IMR-90 (cell line): ENCODE results near the gene PRC1. TPM values are rescaled to one million over a fixed set of nuclear protein-coding genes. Genes with fewer than 3 reads are reported as not detected.

Experiments used
- ATAC-seq: fragments of 200-7000 bp; cut with Tn5 transposase; 2 replicates; pipeline ENCODE4 v1.9.1; 2020; ENCODE audit warnings: low read depth, mild to moderate bottlenecking, moderate library complexity
- BruUV-seq: library from RNA; stranded (reverse); fragments of 400-500 nt; replicated peaks from 2 replicates; lab custom pipeline; 2021; lab: Mats Ljungman, UMichigan
- CTCF ChIA-PET: fragments of 300-600 bp; formaldehyde crosslinking; extraction: SDS; loops from one replicate; lab custom pipeline; 2021; ENCODE audit warnings: antibody characterized with exemption; lab: Yijun Ruan, JAX
- POLR2A ChIA-PET: fragments of 300-600 bp; sonication (Branson Sonifier 250); formaldehyde crosslinking; loops from one replicate; lab custom pipeline; 2022; ENCODE audit warnings: antibody characterized with exemption; ENCODE audit not compliant: unreplicated experiment; lab: Charles Lee
- DNase-seq: peaks from one replicate; pipeline ENCODE4 v3.0.0; 2013
- H2AFZ ChIP-seq: replicated peaks from 2 replicates; pipeline ENCODE3; 2013; ENCODE audit warnings: low read length, mild to moderate bottlenecking; ENCODE audit not compliant: poor library complexity
- H2AK5ac ChIP-seq: 2 replicates; pipeline ENCODE4 v1.6.1; 2013; ENCODE audit warnings: low read depth, low read length, inconsistent platforms
- H2AK9ac ChIP-seq: replicated peaks from 2 replicates; pipeline ENCODE3; 2013; ENCODE audit warnings: mild to moderate bottlenecking, low read depth, low read length, moderate library complexity; ENCODE audit not compliant: poor library complexity
- H2BK120ac ChIP-seq: 2 replicates; pipeline ENCODE4 v1.6.1; 2013; ENCODE audit warnings: low read depth, low read length, inconsistent platforms
- H2BK15ac ChIP-seq: 3 replicates; pipeline ENCODE4 v1.6.1; 2013; ENCODE audit warnings: low read depth, low read length, inconsistent platforms
- H2BK20ac ChIP-seq: 2 replicates; pipeline ENCODE4 v1.6.1; 2013; ENCODE audit warnings: low read depth, mild to moderate bottlenecking, inconsistent platforms, low read length, moderate library complexity
- H2BK5ac ChIP-seq: 2 replicates; pipeline ENCODE4 v1.6.1; 2013; ENCODE audit warnings: mild to moderate bottlenecking, low read depth, low read length, inconsistent platforms; ENCODE audit not compliant: poor library complexity, severe bottlenecking
- H3K14ac ChIP-seq: replicated peaks from 2 replicates; pipeline ENCODE4 v1.6.1; 2013; ENCODE audit warnings: low read depth, low read length, inconsistent platforms
- H3K18ac ChIP-seq: 2 replicates; pipeline ENCODE4 v1.6.1; 2013; ENCODE audit warnings: low read depth, low read length, control low read depth
- H3K23ac ChIP-seq: 2 replicates; pipeline ENCODE4 v1.6.1; 2013; ENCODE audit warnings: low read depth, low read length, inconsistent platforms
- H3K27ac ChIP-seq: 2 replicates; pipeline ENCODE4 v1.5.1; 2013; ENCODE audit warnings: mild to moderate bottlenecking, control low read depth, low read length; ENCODE audit not compliant: insufficient read depth
- H3K27me3 ChIP-seq: 2 replicates; pipeline ENCODE4 v1.6.1; 2013; ENCODE audit warnings: low read length; ENCODE audit not compliant: control insufficient read depth, insufficient read depth
- H3K36me3 ChIP-seq: 2 replicates; pipeline ENCODE4 v1.6.1; 2013; ENCODE audit warnings: low read length, mixed read lengths; ENCODE audit not compliant: control insufficient read depth, insufficient read depth
- H3K4ac ChIP-seq: 2 replicates; pipeline ENCODE4 v1.6.1; 2013; ENCODE audit warnings: low read depth, low read length, inconsistent platforms
- H3K4me1 ChIP-seq: 2 replicates; pipeline ENCODE4 v1.6.1; 2013; ENCODE audit warnings: low read length, mixed read lengths; ENCODE audit not compliant: control insufficient read depth, insufficient read depth
- H3K4me2 ChIP-seq: 2 replicates; pipeline ENCODE4 v1.6.1; 2013; ENCODE audit warnings: low read depth, mild to moderate bottlenecking, control low read depth, low read length, moderate library complexity
- H3K4me3 ChIP-seq: 2 replicates; pipeline ENCODE4 v1.5.1; 2013; ENCODE audit warnings: low read depth, mild to moderate bottlenecking, control low read depth, low read length, moderate library complexity; ENCODE audit not compliant: insufficient read depth
- H3K56ac ChIP-seq: 2 replicates; pipeline ENCODE4 v1.6.1; 2013; ENCODE audit warnings: low read length, inconsistent platforms; ENCODE audit not compliant: insufficient read depth; ENCODE audit errors: extremely low read depth
- H3K79me1 ChIP-seq, 2 experiments: 2 replicates each; pipeline ENCODE4 v1.6.1; 2013; ENCODE audit warnings: low read length in 2 of 2, inconsistent platforms in 1 of 2, low read depth in 1 of 2
- H3K9ac ChIP-seq: 2 replicates; pipeline ENCODE4 v1.6.1; 2013; ENCODE audit warnings: low read depth, low read length, control low read depth
- H3K9me1 ChIP-seq: 2 replicates; pipeline ENCODE4 v1.6.1; 2013; ENCODE audit warnings: low read length, inconsistent platforms; ENCODE audit not compliant: insufficient read depth
- H3K9me3 ChIP-seq: 2 replicates; pipeline ENCODE4 v1.6.1; 2013; ENCODE audit warnings: low read length; ENCODE audit not compliant: control insufficient read depth, insufficient read depth
- H4K20me1 ChIP-seq: 2 replicates; pipeline ENCODE4 v1.6.1; 2013; ENCODE audit warnings: low read length, inconsistent platforms; ENCODE audit not compliant: insufficient read depth
- H4K5ac ChIP-seq: 2 replicates; pipeline ENCODE4 v1.6.1; 2013; ENCODE audit warnings: mild to moderate bottlenecking, low read depth, low read length, control low read depth
- H4K8ac ChIP-seq, 2 experiments: 2 replicates each; pipeline ENCODE4 v1.6.1; 2013; ENCODE audit warnings: low read depth in 2 of 2, low read length in 2 of 2, control low read depth in 1 of 2, inconsistent platforms in 1 of 2
- H4K91ac ChIP-seq: 2 replicates; pipeline ENCODE4 v1.6.1; 2013; ENCODE audit warnings: low read depth, low read length, inconsistent platforms; ENCODE audit not compliant: insufficient read depth
- CEBPB ChIP-seq: IDR thresholded peaks from 2 replicates; pipeline ENCODE4 v1.6.1; 2012; ENCODE audit warnings: low read depth, low read length, improper control_type of control experiment
- CHD1 ChIP-seq: IDR thresholded peaks from 2 replicates; pipeline ENCODE4 v1.6.1; 2012; ENCODE audit warnings: low read depth, low read length, improper control_type of control experiment
- CTCF ChIP-seq: conservative IDR thresholded peaks from 2 replicates; pipeline ENCODE4 v1.5.1; 2012; ENCODE audit warnings: mild to moderate bottlenecking, low read depth, low read length, improper control_type of control experiment
- ELK1 ChIP-seq: fragments of 150-350 bp; IDR thresholded peaks from 2 replicates; pipeline ENCODE4 v1.6.1; 2016; ENCODE audit warnings: low read depth, mild to moderate bottlenecking, low read length, moderate library complexity, borderline replicate concordance
- MAFK ChIP-seq: IDR thresholded peaks from 2 replicates; pipeline ENCODE4 v1.6.1; 2012; ENCODE audit warnings: low read depth, low read length, improper control_type of control experiment
- MAZ ChIP-seq: IDR thresholded peaks from 2 replicates; pipeline ENCODE4 v1.6.1; 2012; ENCODE audit warnings: low read depth, mild to moderate bottlenecking, low read length, improper control_type of control experiment, moderate library complexity, borderline replicate concordance
- MXI1 ChIP-seq: IDR thresholded peaks from 2 replicates; pipeline ENCODE4 v1.6.1; 2012; ENCODE audit warnings: low read depth, mild to moderate bottlenecking, low read length, moderate library complexity, borderline replicate concordance
- NFE2L2 ChIP-seq: fragments of 150-350 bp; IDR thresholded peaks from 2 replicates; pipeline ENCODE4 v1.6.1; 2016; ENCODE audit warnings: low read depth, mild to moderate bottlenecking, low read length
- POLR2A ChIP-seq: IDR thresholded peaks from 2 replicates; pipeline ENCODE4 v1.6.1; 2012; ENCODE audit warnings: mild to moderate bottlenecking, low read depth, low read length
- RAD21 ChIP-seq: IDR thresholded peaks from 2 replicates; pipeline ENCODE4 v1.6.1; 2012; ENCODE audit warnings: low read length, improper control_type of control experiment
- RFX5 ChIP-seq: IDR thresholded peaks from 2 replicates; pipeline ENCODE4 v1.8.0; 2012; ENCODE audit warnings: low read depth, mild to moderate bottlenecking, low read length, moderate library complexity
- SMC3 ChIP-seq: fragments of 150-350 bp; IDR thresholded peaks from 2 replicates; pipeline ENCODE4 v1.6.1; 2016; ENCODE audit warnings: low read depth, mild to moderate bottlenecking, antibody characterized with exemption, low read length, moderate library complexity
- USF2 ChIP-seq: fragments of 150-350 bp; IDR thresholded peaks from 2 replicates; pipeline ENCODE4 v1.6.1; 2017; ENCODE audit warnings: mild to moderate bottlenecking, antibody characterized with exemption, low read length, low read depth
- WGBS, 2 experiments: methylation state at CpG; one replicate each; pipeline versions ENCODE4 v1.1.5 to v1.1.7; 2013; ENCODE audit warnings: missing lambda C conversion rate in 2 of 2; ENCODE audit not compliant: insufficient read length in 1 of 2; ENCODE audit errors: extremely low coverage in 2 of 2; 5-methylcytosine and 5-hydroxymethylcytosine counted together
- dilution Hi-C: fragments of 300-500 bp; cut with HindIII; formaldehyde crosslinking; loops from one replicate; pipeline ENCODE4 v1.14.3; 2018; ENCODE audit warnings: low sequenced_read_pairs; ENCODE audit not compliant: unreplicated experiment
- in situ Hi-C: fragments of 300-500 bp; cut with MboI; formaldehyde crosslinking; loops from 3 replicates; pipeline ENCODE4 v1.14.3; 2019; ENCODE audit warnings: low sequenced_read_pairs, inconsistent platforms, mixed read lengths
- intact Hi-C: fragments of 100-400 bp; cut with micrococcal nuclease; formaldehyde crosslinking; loops from 2 replicates; pipeline ENCODE4 v1.10.0; 2022
- polyA plus RNA-seq, 3 experiments: library from polyadenylated mRNA; depleted of rRNA; stranded (reverse); fragments of >200 nt; gene quantifications; 2 replicates each; pipeline ENCODE4 v1.2.3, GENCODE V29; 2012; ENCODE audit warnings: low replicate concordance in 1 of 3
- total RNA-seq: library from RNA; depleted of rRNA; stranded (reverse); fragments of >200 nt; gene quantifications from 2 replicates; pipeline ENCODE4 v1.2.3, GENCODE V29; 2012

Gene PRC1
- total and polyA plus RNA-seq, 2 of the 4 experiments (the other 2 are of a cell fraction), result 131 to 148 TPM

- Histone ChIP-seq H3K36me3 (peaks cover 1% of the 10 kb centered on the region; the same call in 1 of the 2 replicates), H3K56ac (no peak within 1 kb of the TSS; the same call in 1 of the 2 replicates), H3K4me1 (peaks cover 11% of the 10 kb centered on the region), H4K91ac (peak within 1 kb of the TSS; percentile 80), H3K4me2 (peak within 1 kb of the TSS; percentile 96), H2BK5ac (peak within 1 kb of the TSS; percentile 7), H3K4me3 (peak within 1 kb of the TSS; percentile 81), H3K18ac (peak within 1 kb of the TSS; percentile 7; the same call in 1 of the 2 replicates), H2AFZ (peak within 1 kb of the TSS; percentile 95), H4K5ac (peak within 1 kb of the TSS; percentile 86), H3K27me3 (no peaks in the 10 kb centered on the region), H3K9ac (peak within 1 kb of the TSS; percentile 70), H2AK9ac (peak within 1 kb of the TSS; percentile 48), H3K9me3 (no peaks in the 10 kb centered on the region), H2BK20ac (no peak within 1 kb of the TSS), H2AK5ac (peak within 1 kb of the TSS; percentile 87), H4K20me1 (peaks cover 6% of the 10 kb centered on the region; the same call in 1 of the 2 replicates), H3K14ac (peak within 1 kb of the TSS; percentile 88), H3K9me1 (peaks cover 13% of the 10 kb centered on the region), H3K27ac (peak within 1 kb of the TSS; percentile 22; the same call in 1 of the 2 replicates), H3K79me1 (peaks cover 17 to 43% of the 10 kb centered on the region in 2 experiments), H4K8ac (peak within 1 kb of the TSS; percentile 94 to 96), H3K4ac (peak within 1 kb of the TSS; percentile 90), H3K23ac (peak within 1 kb of the TSS; percentile 97; the same call in 1 of the 2 replicates), H2BK15ac (0 out of 3 replicates have a peak within 1 kb of the TSS, but pooled peaks have one; percentile 7), H2BK120ac (peak within 1 kb of the TSS; percentile 45; the same call in 1 of the 2 replicates)
- in situ Hi-C loops, result no loop called here
- intact Hi-C loops, result no loop called here
- WGBS, 2 experiments, result 2% methylated on average over 8 of the region's 52 CpGs; no CpG with 5 or more reads in 1 of the 2 experiments
- ATAC-seq (peak; percentile 50), DNase-seq (peak; percentile 76)
- ChIA-PET CTCF (interaction anchor here (0.6 to 1.9 kb wide), 6 partner anchors 9 to 284 kb away, joined by 3 to 8 read pairs (median 4); partner anchors contain the start of gene MAN2A2), POLR2A (no interaction called here)
- no TSS peak for BruUV-seq
- dilution Hi-C loops, result no loop called here
- TF ChIP-seq MAZ, result peak; percentile 72; the same call in 1 of the 2 replicates
- TF ChIP-seq POLR2A, result no peak
- TF ChIP-seq MAFK, result no peak
- TF ChIP-seq MXI1, result 0 out of 2 replicates have a peak, but pooled peaks have one; percentile 10
- no peak for TF ChIP-seq CEBPB
- no peak for TF ChIP-seq ELK1
- TF ChIP-seq CHD1, result no peak
- TF ChIP-seq NFE2L2, result no peak
- 0 out of 2 replicates have a peak, but pooled peaks have one; percentile 30 for TF ChIP-seq SMC3
- no peak for TF ChIP-seq USF2
- peak; percentile 28 for TF ChIP-seq RAD21
- peak; percentile 94 for TF ChIP-seq CTCF
- TF ChIP-seq RFX5, result no peak
Observed at GRCh38 chr15:90931828-90932659, 62.3 kb downstream of the PRC1 start, which contains the start of gene HDDC3. Gene HDDC3 (minus strand): TSS chr15:90932549. CDS start chr15:90932540, 9 bp downstream.
